Neuronal stem cell (in vitro differentiated cells): ENCODE results near the gene ARHGAP22.

ENCODE experiments used
- DNase-seq: peaks from one replicate; pipeline ENCODE4 v3.0.0-alpha.2; 2013; ENCODE audit warnings: low spot score
- H2AFZ ChIP-seq: one replicate; pipeline ENCODE4 v1.6.1; 2013; ENCODE audit warnings: mild to moderate bottlenecking, low read length, inconsistent platforms
- H2AK5ac ChIP-seq: 2 replicates; pipeline ENCODE4 v1.6.1; 2013; ENCODE audit warnings: low read depth, mild to moderate bottlenecking, inconsistent platforms, low read length, moderate library complexity, mixed read lengths
- H2BK120ac ChIP-seq: 2 replicates; pipeline ENCODE4 v1.6.1; 2013; ENCODE audit warnings: low read depth, mild to moderate bottlenecking, inconsistent platforms, low read length, moderate library complexity, mixed read lengths
- H2BK12ac ChIP-seq: one replicate; pipeline ENCODE4 v1.6.1; 2013; ENCODE audit warnings: low read length, inconsistent platforms
- H2BK15ac ChIP-seq: 2 replicates; pipeline ENCODE4 v1.6.1; 2013; ENCODE audit warnings: mild to moderate bottlenecking, low read length, inconsistent platforms, mixed read lengths
- H2BK5ac ChIP-seq: one replicate; pipeline ENCODE4 v1.6.1; 2013; ENCODE audit warnings: inconsistent platforms, mild to moderate bottlenecking, low read length, moderate library complexity
- H3K14ac ChIP-seq: one replicate; pipeline ENCODE4 v1.6.1; 2013; ENCODE audit warnings: low read length, inconsistent platforms
- H3K18ac ChIP-seq: 2 replicates; pipeline ENCODE4 v1.6.1; 2013; ENCODE audit warnings: low read length, inconsistent platforms
- H3K23ac ChIP-seq: 2 replicates; pipeline ENCODE4 v1.6.1; 2013; ENCODE audit warnings: low read depth, mild to moderate bottlenecking, mixed read lengths, low read length, inconsistent platforms; ENCODE audit not compliant: poor library complexity
- H3K27ac ChIP-seq: replicated peaks from 3 replicates; pipeline ENCODE4 v1.5.1; 2013; ENCODE audit warnings: low read length, inconsistent platforms
- H3K27me3 ChIP-seq, 3 experiments: 2 replicates each; pipeline ENCODE4 v1.6.1; 2013; ENCODE audit warnings: low read length in 3 of 3, mild to moderate bottlenecking in 2 of 3, inconsistent platforms in 1 of 3, low read depth in 1 of 3, mixed read lengths in 1 of 3, moderate library complexity in 1 of 3; ENCODE audit not compliant: control insufficient read depth in 3 of 3, insufficient read depth in 3 of 3
- H3K36me3 ChIP-seq, 2 donors: replicated peaks in 1 of 2; 2 replicates each; pipeline ENCODE4 v1.6.1; 2013; ENCODE audit warnings: low read length in 2 of 2; ENCODE audit not compliant: control insufficient read depth in 2 of 2, insufficient read depth in 2 of 2
- H3K4ac ChIP-seq: 2 replicates; pipeline ENCODE4 v1.6.1; 2013; ENCODE audit warnings: inconsistent platforms, mild to moderate bottlenecking, low read length, moderate library complexity
- H3K4me1 ChIP-seq, 2 donors: 1 replicate in 1 of 2; 2 replicates in 1 of 2; pipeline ENCODE4 v1.6.1; 2013; ENCODE audit warnings: low read length in 2 of 2, low read depth in 1 of 2; ENCODE audit not compliant: control insufficient read depth in 2 of 2, insufficient read depth in 1 of 2
- H3K4me2 ChIP-seq: one replicate; pipeline ENCODE4 v1.6.1; 2013; ENCODE audit warnings: mild to moderate bottlenecking, low read length, inconsistent platforms; ENCODE audit not compliant: insufficient read depth, poor library complexity, severe bottlenecking
- H3K4me3 ChIP-seq, 2 donors: 2 replicates each; pipeline ENCODE4 v1.5.1; 2013; ENCODE audit warnings: low read length in 2 of 2, mild to moderate bottlenecking in 2 of 2, inconsistent platforms in 1 of 2, moderate library complexity in 1 of 2
- H3K79me1 ChIP-seq: one replicate; pipeline ENCODE4 v1.6.1; 2013; ENCODE audit warnings: low read depth, mild to moderate bottlenecking, inconsistent platforms, low read length, moderate library complexity
- H3K9ac ChIP-seq: one replicate; pipeline ENCODE4 v1.6.1; 2013; ENCODE audit warnings: mild to moderate bottlenecking, low read depth, low read length, inconsistent platforms; ENCODE audit not compliant: poor library complexity
- H3K9me3 ChIP-seq, 2 donors: replicated peaks in 1 of 2; 2 replicates each; pipeline versions ENCODE3 to v1.6.1; 2013; ENCODE audit warnings: low read length in 2 of 2, mild to moderate bottlenecking in 2 of 2, inconsistent platforms in 1 of 2, low read depth in 1 of 2, mixed read lengths in 1 of 2, moderate library complexity in 1 of 2; ENCODE audit not compliant: control insufficient read depth in 2 of 2, insufficient read depth in 1 of 2
- H4K8ac ChIP-seq: one replicate; pipeline ENCODE4 v1.6.1; 2013; ENCODE audit warnings: low read depth, mild to moderate bottlenecking, inconsistent platforms, low read length, moderate library complexity
- H4K91ac ChIP-seq: one replicate; pipeline ENCODE4 v1.6.1; 2013; ENCODE audit warnings: low read length, low read depth, mild to moderate bottlenecking, inconsistent platforms; ENCODE audit not compliant: poor library complexity
- WGBS, 2 donors: extraction: QIAGEN DNeasy Blood & Tissue Kit; methylation state at CpG; one replicate each; pipeline ENCODE4 v1.1.7; 2013; ENCODE audit warnings: missing lambda C conversion rate in 2 of 2, mixed read lengths in 1 of 2; ENCODE audit not compliant: insufficient read length in 2 of 2, insufficient replicate concordance in 1 of 2; ENCODE audit errors: extremely low coverage in 2 of 2; 5-methylcytosine and 5-hydroxymethylcytosine counted together

ARHGAP22 gene

DNA sequence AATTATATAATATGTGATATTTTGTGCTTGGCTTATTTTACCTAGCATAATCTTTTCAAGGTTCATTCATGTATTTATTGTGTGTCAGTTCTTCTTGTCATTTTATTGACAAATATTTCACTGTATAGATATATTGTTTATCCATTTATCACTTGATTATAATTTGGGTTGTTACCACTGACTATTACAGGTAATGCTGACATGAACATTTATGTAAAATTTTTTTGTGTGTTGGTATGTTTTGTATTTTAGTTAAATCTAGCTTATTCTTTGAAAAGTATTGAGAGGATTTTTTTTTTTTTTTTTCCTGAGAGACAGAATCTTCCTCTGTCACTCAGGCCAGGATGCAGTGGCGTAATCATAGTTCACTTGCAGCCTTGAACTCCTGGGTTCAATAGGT lies 190.7 kb downstream of the ARHGAP22 start:
- Histone ChIP-seq H3K36me3 (peaks cover 4 to 39% of the 10 kb centered on the region in 2 donors), H3K27me3 (no peaks in the 10 kb centered on the region), H3K18ac (no peak overlapping the region), H3K4ac (no peak overlapping the region), H3K4me1 (no peaks in the 10 kb centered on the region), H2BK120ac (no peak overlapping the region), H3K23ac (no peak overlapping the region), H4K91ac (no peak overlapping the region), H2BK15ac (no peak overlapping the region), H3K4me3 (no peak overlapping the region), H2AK5ac (no peak overlapping the region), H2BK5ac (no peak overlapping the region), H2AFZ (no peak overlapping the region), H3K4me2 (no peak overlapping the region), H4K8ac (no peak overlapping the region), H2BK12ac (no peak overlapping the region), H3K9ac (no peak overlapping the region), H3K9me3 (peaks cover 0 to 17% of the 10 kb centered on the region in 2 donors), H3K14ac (no peak overlapping the region), H3K79me1 (no peaks in the 10 kb centered on the region), H3K27ac (no peak overlapping the region)
- no peak for DNase-seq
- no CpG with 5 or more reads among the region's 1 CpG for WGBS, 2 donors

DNA sequence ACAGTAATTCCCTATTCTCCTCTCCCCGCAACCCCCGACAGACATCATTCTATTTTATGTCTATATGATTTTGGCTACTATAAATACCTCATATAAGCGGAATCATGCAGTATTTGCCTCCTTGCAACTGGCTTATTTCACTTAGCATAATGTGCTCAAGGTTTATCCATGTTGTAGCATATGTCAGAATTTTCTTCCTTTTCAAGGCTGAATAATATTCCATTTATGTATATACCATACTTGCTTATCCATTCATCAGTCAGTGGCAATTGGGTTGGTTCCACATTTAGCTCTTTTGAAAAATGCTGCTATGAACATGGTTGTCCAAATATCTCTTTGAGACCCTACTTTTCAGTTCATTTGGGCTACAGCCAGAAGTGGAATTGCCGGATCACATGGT lies 191.9 kb downstream of the ARHGAP22 start:
- no peak overlapping the region for H2BK15ac ChIP-seq
- no peak overlapping the region for H3K4me3 ChIP-seq
- no peak overlapping the region for H4K91ac ChIP-seq
- no peaks in the 10 kb centered on the region for H3K79me1 ChIP-seq
- no CpG with 5 or more reads among the region's 4 CpGs for WGBS, 2 donors
- peaks cover 4 to 50% of the 10 kb centered on the region in 2 donors for H3K36me3 ChIP-seq
- no peaks in the 10 kb centered on the region for H3K4me1 ChIP-seq
- no peak overlapping the region for H3K27ac ChIP-seq
- H3K4me2 ChIP-seq, result no peak overlapping the region
- no peak overlapping the region for H3K14ac ChIP-seq
- H3K4ac ChIP-seq, result no peak overlapping the region
- no peaks in the 10 kb centered on the region for H3K27me3 ChIP-seq
- peaks cover 0 to 17% of the 10 kb centered on the region in 2 donors for H3K9me3 ChIP-seq
- no peak overlapping the region for H2AK5ac ChIP-seq
- no peak overlapping the region for H3K18ac ChIP-seq
- H2BK12ac ChIP-seq, result no peak overlapping the region
- H3K23ac ChIP-seq, result no peak overlapping the region
- DNase-seq, result no peak
- H2BK5ac ChIP-seq, result no peak overlapping the region
- no peak overlapping the region for H2AFZ ChIP-seq
- no peak overlapping the region for H2BK120ac ChIP-seq
- no peak overlapping the region for H4K8ac ChIP-seq
- no peak overlapping the region for H3K9ac ChIP-seq

DNA sequence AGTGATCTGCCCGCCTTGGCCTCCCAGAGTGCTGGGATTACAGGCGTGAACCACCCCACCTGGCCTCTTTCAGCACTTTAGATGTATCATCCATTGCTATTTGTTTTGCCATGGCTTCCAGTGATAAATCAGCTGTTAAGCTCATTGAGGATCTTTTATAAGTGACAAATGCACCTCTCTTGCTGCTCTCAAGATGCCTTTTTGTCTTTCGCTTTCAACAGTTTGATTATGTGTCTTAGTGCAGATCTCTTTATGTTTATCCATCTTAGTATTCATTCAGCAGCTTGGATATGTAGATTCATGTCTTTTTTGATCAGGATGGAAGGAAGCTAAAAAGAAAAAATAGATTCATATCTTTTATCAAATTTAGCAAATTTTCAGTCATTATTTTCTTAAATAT lies 192.8 kb downstream of the ARHGAP22 start:
- no peak overlapping the region for H2AFZ ChIP-seq
- no peak overlapping the region for H4K8ac ChIP-seq
- no peaks in the 10 kb centered on the region for H3K27me3 ChIP-seq
- no peak overlapping the region for H3K18ac ChIP-seq
- no peak overlapping the region for H3K23ac ChIP-seq
- no peak overlapping the region for H2BK15ac ChIP-seq
- no peak overlapping the region for H2BK5ac ChIP-seq
- H3K4me2 ChIP-seq, result no peak overlapping the region
- H3K14ac ChIP-seq, result no peak overlapping the region
- H2AK5ac ChIP-seq, result no peak overlapping the region
- no peak overlapping the region for H4K91ac ChIP-seq
- peaks cover 4 to 52% of the 10 kb centered on the region in 2 donors for H3K36me3 ChIP-seq
- H2BK12ac ChIP-seq, result no peak overlapping the region
- no peaks in the 10 kb centered on the region for H3K79me1 ChIP-seq
- no peak overlapping the region for H3K4me3 ChIP-seq
- H3K4me1 ChIP-seq, result no peaks in the 10 kb centered on the region
- no peak overlapping the region for H2BK120ac ChIP-seq
- peaks cover 0 to 17% of the 10 kb centered on the region in 2 donors for H3K9me3 ChIP-seq
- DNase-seq, result no peak
- no peak overlapping the region for H3K9ac ChIP-seq
- H3K27ac ChIP-seq, result no peak overlapping the region
- no CpG with 5 or more reads among the region's 3 CpGs for WGBS, 2 donors
- H3K4ac ChIP-seq, result no peak overlapping the region

GRCh38 chr10:48411510-48411909 lies 193.4 kb downstream of the ARHGAP22 start:
- H3K79me1 ChIP-seq, result no peaks in the 10 kb centered on the region
- H3K4me1 ChIP-seq, result no peaks in the 10 kb centered on the region
- H3K23ac ChIP-seq, result no peak overlapping the region
- no peak overlapping the region for H3K4me3 ChIP-seq
- H4K91ac ChIP-seq, result no peak overlapping the region
- H2AFZ ChIP-seq, result no peak overlapping the region
- WGBS, 2 donors, result no CpG with 5 or more reads among the region's 2 CpGs
- no peak overlapping the region for H3K4me2 ChIP-seq
- H2BK5ac ChIP-seq, result no peak overlapping the region
- no peak for DNase-seq
- no peak overlapping the region for H3K14ac ChIP-seq
- no peak overlapping the region for H3K9ac ChIP-seq
- no peak overlapping the region for H2BK12ac ChIP-seq
- H2AK5ac ChIP-seq, result no peak overlapping the region
- no peak overlapping the region for H2BK120ac ChIP-seq
- no peak overlapping the region for H3K18ac ChIP-seq
- no peaks in the 10 kb centered on the region for H3K27me3 ChIP-seq
- no peak overlapping the region for H2BK15ac ChIP-seq
- H3K27ac ChIP-seq, result no peak overlapping the region
- H3K4ac ChIP-seq, result no peak overlapping the region
- peaks cover 4 to 57% of the 10 kb centered on the region in 2 donors for H3K36me3 ChIP-seq
- peaks cover 0 to 17% of the 10 kb centered on the region in 2 donors for H3K9me3 ChIP-seq
- H4K8ac ChIP-seq, result no peak overlapping the region
